ENCODE results near the gene MCTP1. TPM values are rescaled to one million over a fixed set of nuclear protein-coding genes. Genes with fewer than 3 reads are reported as not detected.

MCTP1 gene
- total and polyA plus RNA-seq, 9 donors: 4.3 to 11.0 (median 7.3) TPM

GRCh38 chr5:94749042-94749441 is 535.9 kb downstream of the MCTP1 start:
- 71% methylated on average over 1 of the region's 2 CpGs for WGBS (ENCODE audit: insufficient coverage)
- no peaks in the 10 kb centered on the region for H3K4me1 ChIP-seq (ENCODE audit: control insufficient read depth, insufficient read depth, low read length)
- no peak for DNase-seq
- H3K9me3 ChIP-seq (replicated peaks; ENCODE audit: control insufficient read depth, low read depth, low read length): no peaks in the 10 kb centered on the region
- no peak overlapping the region for H3K27ac ChIP-seq (ENCODE audit: low read length)
- no peaks in the 10 kb centered on the region for H3K27me3 ChIP-seq (ENCODE audit: control insufficient read depth, insufficient read depth, low read length)
- no peaks in the 10 kb centered on the region for H3K36me3 ChIP-seq (ENCODE audit: control insufficient read depth, insufficient read depth, low read length)
- H3K4me3 ChIP-seq (ENCODE audit: low read length): no peak overlapping the region

GRCh38 chr5:94748212-94748611 is 536.7 kb downstream of the MCTP1 start:
- WGBS (ENCODE audit: insufficient coverage): 86% methylated on average over 2 of the region's 3 CpGs
- no peaks in the 10 kb centered on the region for H3K9me3 ChIP-seq (replicated peaks; ENCODE audit: control insufficient read depth, low read depth, low read length)
- H3K27ac ChIP-seq (ENCODE audit: low read length): no peak overlapping the region
- H3K27me3 ChIP-seq (ENCODE audit: control insufficient read depth, insufficient read depth, low read length): no peaks in the 10 kb centered on the region
- no peak for DNase-seq
- no peaks in the 10 kb centered on the region for H3K4me1 ChIP-seq (ENCODE audit: control insufficient read depth, insufficient read depth, low read length)
- no peak overlapping the region for H3K4me3 ChIP-seq (ENCODE audit: low read length)
- H3K36me3 ChIP-seq (ENCODE audit: control insufficient read depth, insufficient read depth, low read length): no peaks in the 10 kb centered on the region

- no CpG with 5 or more reads among the region's 4 CpGs for WGBS (ENCODE audit: insufficient coverage)
- no peaks in the 10 kb centered on the region for H3K27me3 ChIP-seq (ENCODE audit: control insufficient read depth, insufficient read depth, low read length)
- no peak for DNase-seq
- no peaks in the 10 kb centered on the region for H3K4me1 ChIP-seq (ENCODE audit: control insufficient read depth, insufficient read depth, low read length)
- H3K9me3 ChIP-seq (replicated peaks; ENCODE audit: control insufficient read depth, low read depth, low read length): no peaks in the 10 kb centered on the region
- no peak overlapping the region for H3K27ac ChIP-seq (ENCODE audit: low read length)
- H3K4me3 ChIP-seq (ENCODE audit: low read length): no peak overlapping the region
- no peaks in the 10 kb centered on the region for H3K36me3 ChIP-seq (ENCODE audit: control insufficient read depth, insufficient read depth, low read length)
These were observed 537.5 kb downstream of the MCTP1 start for GRCh38 chr5:94747371-94747770.

GRCh38 chr5:94746731-94747124 is 538.2 kb downstream of the MCTP1 start:
- H3K27me3 ChIP-seq (ENCODE audit: control insufficient read depth, insufficient read depth, low read length): no peaks in the 10 kb centered on the region
- H3K27ac ChIP-seq (ENCODE audit: low read length): no peak overlapping the region
- DNase-seq: peak; percentile 21
- H3K4me3 ChIP-seq (ENCODE audit: low read length): no peak overlapping the region
- no peaks in the 10 kb centered on the region for H3K9me3 ChIP-seq (replicated peaks; ENCODE audit: control insufficient read depth, low read depth, low read length)
- 40% methylated on average over 1 of the region's 1 CpG for WGBS (ENCODE audit: insufficient coverage)
- no peaks in the 10 kb centered on the region for H3K36me3 ChIP-seq (ENCODE audit: control insufficient read depth, insufficient read depth, low read length)
- H3K4me1 ChIP-seq (ENCODE audit: control insufficient read depth, insufficient read depth, low read length): no peaks in the 10 kb centered on the region

GRCh38 chr5:94745786-94746730 is 538.8 kb downstream of the MCTP1 start:
- Histone ChIP-seq H3K27me3 (ENCODE audit: control insufficient read depth, insufficient read depth, low read length) (no peaks in the 10 kb centered on the region), H3K4me1 (ENCODE audit: control insufficient read depth, insufficient read depth, low read length) (no peaks in the 10 kb centered on the region), H3K9me3 (replicated peaks; ENCODE audit: control insufficient read depth, low read depth, low read length) (no peaks in the 10 kb centered on the region), H3K4me3 (ENCODE audit: low read length) (no peak overlapping the region), H3K27ac (ENCODE audit: low read length) (no peak overlapping the region), H3K36me3 (ENCODE audit: control insufficient read depth, insufficient read depth, low read length) (no peaks in the 10 kb centered on the region)
- 60% methylated on average over 1 of the region's 5 CpGs for WGBS (ENCODE audit: insufficient coverage)
- no peak for DNase-seq

GRCh38 chr5:94744906-94745305 is 540.0 kb downstream of the MCTP1 start:
- no peak overlapping the region for H3K27ac ChIP-seq (ENCODE audit: low read length)
- H3K4me1 ChIP-seq (ENCODE audit: control insufficient read depth, insufficient read depth, low read length): no peaks in the 10 kb centered on the region
- H3K4me3 ChIP-seq (ENCODE audit: low read length): no peak overlapping the region
- H3K9me3 ChIP-seq (replicated peaks; ENCODE audit: control insufficient read depth, low read depth, low read length): no peaks in the 10 kb centered on the region
- H3K27me3 ChIP-seq (ENCODE audit: control insufficient read depth, insufficient read depth, low read length): no peaks in the 10 kb centered on the region
- no CpG with 5 or more reads among the region's 2 CpGs for WGBS (ENCODE audit: insufficient coverage)
- no peak for DNase-seq
- no peaks in the 10 kb centered on the region for H3K36me3 ChIP-seq (ENCODE audit: control insufficient read depth, insufficient read depth, low read length)

- no peak overlapping the region for H3K4me3 ChIP-seq (ENCODE audit: low read length)
- no peak overlapping the region for H3K27ac ChIP-seq (ENCODE audit: low read length)
- H3K9me3 ChIP-seq (replicated peaks; ENCODE audit: control insufficient read depth, low read depth, low read length): no peaks in the 10 kb centered on the region
- H3K27me3 ChIP-seq (ENCODE audit: control insufficient read depth, insufficient read depth, low read length): no peaks in the 10 kb centered on the region
- WGBS (ENCODE audit: insufficient coverage): no CpG with 5 or more reads among the region's 4 CpGs
- H3K4me1 ChIP-seq (ENCODE audit: control insufficient read depth, insufficient read depth, low read length): no peaks in the 10 kb centered on the region
- DNase-seq: no peak
- H3K36me3 ChIP-seq (ENCODE audit: control insufficient read depth, insufficient read depth, low read length): no peaks in the 10 kb centered on the region
These were observed 542.0 kb downstream of the MCTP1 start for GRCh38 chr5:94742852-94743251.

GRCh38 chr5:94740286-94740685 is 544.6 kb downstream of the MCTP1 start:
- no peak for DNase-seq
- 51% methylated on average over 2 of the region's 2 CpGs for WGBS (ENCODE audit: insufficient coverage)

GRCh38 chr5:94736498-94736897 is 548.4 kb downstream of the MCTP1 start:
- DNase-seq: no peak
- no peaks in the 10 kb centered on the region for H3K36me3 ChIP-seq (ENCODE audit: control insufficient read depth, insufficient read depth, low read length)
- H3K4me3 ChIP-seq (ENCODE audit: low read length): no peak overlapping the region
- H3K9me3 ChIP-seq (replicated peaks; ENCODE audit: control insufficient read depth, low read depth, low read length): no peaks in the 10 kb centered on the region
- no peaks in the 10 kb centered on the region for H3K27me3 ChIP-seq (ENCODE audit: control insufficient read depth, insufficient read depth, low read length)
- WGBS (ENCODE audit: insufficient coverage): no CpG with 5 or more reads among the region's 1 CpG
- H3K27ac ChIP-seq (ENCODE audit: low read length): no peak overlapping the region
- no peaks in the 10 kb centered on the region for H3K4me1 ChIP-seq (ENCODE audit: control insufficient read depth, insufficient read depth, low read length)

More at GRCh38 chr5:94740286-94740685, 544.6 kb downstream of the MCTP1 start:
- Histone ChIP-seq H3K27me3 (ENCODE audit: control insufficient read depth, insufficient read depth, low read length) (no peaks in the 10 kb centered on the region), H3K36me3 (ENCODE audit: control insufficient read depth, insufficient read depth, low read length) (no peaks in the 10 kb centered on the region), H3K4me3 (ENCODE audit: low read length) (no peak overlapping the region), H3K9me3 (replicated peaks; ENCODE audit: control insufficient read depth, low read depth, low read length) (no peaks in the 10 kb centered on the region), H3K4me1 (ENCODE audit: control insufficient read depth, insufficient read depth, low read length) (no peaks in the 10 kb centered on the region), H3K27ac (ENCODE audit: low read length) (no peak overlapping the region)

GRCh38 chr5:94731471-94731870 is 553.4 kb downstream of the MCTP1 start:
- Histone ChIP-seq H3K27me3 (ENCODE audit: control insufficient read depth, insufficient read depth, low read length) (no peaks in the 10 kb centered on the region), H3K9me3 (replicated peaks; ENCODE audit: control insufficient read depth, low read depth, low read length) (no peaks in the 10 kb centered on the region), H3K4me1 (ENCODE audit: control insufficient read depth, insufficient read depth, low read length) (no peaks in the 10 kb centered on the region), H3K36me3 (ENCODE audit: control insufficient read depth, insufficient read depth, low read length) (no peaks in the 10 kb centered on the region), H3K4me3 (ENCODE audit: low read length) (no peak overlapping the region), H3K27ac (ENCODE audit: low read length) (no peak overlapping the region)
- WGBS (ENCODE audit: insufficient coverage): no CpG with 5 or more reads among the region's 1 CpG
- DNase-seq: no peak

All from muscle of leg (tissue), 11 donors.